Activated CD8-positive, alpha-beta memory T cell treated with anti-CD3 and anti-CD28 coated beads for 1 hour (primary cell): Measurements from ENCODE around the gene FBLN2.

Experiments used
- DNase-seq, 2 donors: peaks; one replicate each; pipeline ENCODE4 v3.0.0-alpha.2; 2020; ENCODE audit warnings: low read depth in 1 of 2; ENCODE audit errors: extremely low read depth in 1 of 2

The FBLN2 gene

GRCh38 chr3:13634615-13635014, 85.7 kb downstream of the FBLN2 start:
- DNase-seq = no peak

GRCh38 chr3:13636186-13636585, 87.3 kb downstream of the FBLN2 start:
- DNase-seq = no peak

GRCh38 chr3:13636874-13637273, 87.9 kb downstream of the FBLN2 start:
- DNase-seq = no peak

GRCh38 chr3:13637311-13637891, 88.5 kb downstream of the FBLN2 start:
- DNase-seq = no peak

- DNase-seq = no peak
These were observed 89.0 kb downstream of the FBLN2 start for GRCh38 chr3:13637953-13638352.

GRCh38 chr3:13638927-13639326, 90.0 kb downstream of the FBLN2 start:
- DNase-seq = no peak

- DNase-seq = no peak
These were observed 93.7 kb downstream of the FBLN2 start for GRCh38 chr3:13642597-13642996.

- no peak for DNase-seq
These were observed 95.6 kb downstream of the FBLN2 start for GRCh38 chr3:13644341-13645117.

GRCh38 chr3:13645801-13646637, 97.1 kb downstream of the FBLN2 start:
- no peak for DNase-seq

- no peak for DNase-seq
These were observed 98.6 kb downstream of the FBLN2 start for GRCh38 chr3:13647298-13648059.

- peak; percentile 38 to 60 for DNase-seq
These were observed 99.4 kb downstream of the FBLN2 start for GRCh38 chr3:13648060-13649001.

- peak; percentile 53 to 70 for DNase-seq
These were observed 101.5 kb downstream of the FBLN2 start for GRCh38 chr3:13650210-13651056.

GRCh38 chr3:13651057-13651400, 102.1 kb downstream of the FBLN2 start:
- DNase-seq = no peak

- DNase-seq = no peak
These were observed 103.0 kb downstream of the FBLN2 start for GRCh38 chr3:13651775-13652428.

GRCh38 chr3:13652728-13653127, 103.8 kb downstream of the FBLN2 start:
- no peak for DNase-seq

- DNase-seq = no peak
These were observed 104.8 kb downstream of the FBLN2 start for GRCh38 chr3:13653631-13654279.

GRCh38 chr3:13654330-13655060, 105.6 kb downstream of the FBLN2 start:
- no peak for DNase-seq
